Measurements from ENCODE around the gene GARNL3.

The GARNL3 gene

GRCh38 chr9:127334725-127335124, 70.2 kb downstream of the GARNL3 start:
- H3K27ac Mint-ChIP-seq, result no peak overlapping the region
- peaks cover 11% of the 10 kb centered on the region for H3K36me3 Mint-ChIP-seq (ENCODE audit: low read depth)
- no peak for DNase-seq
- H3K4me3 Mint-ChIP-seq, result no peak overlapping the region
- no peaks in the 10 kb centered on the region for H3K9me3 Mint-ChIP-seq
- no peak for TF ChIP-seq CTCF (IDR thresholded peaks at IDR 0.05)
- H3K4me1 Mint-ChIP-seq, result peaks cover 13% of the 10 kb centered on the region
- no peaks in the 10 kb centered on the region for H3K27me3 Mint-ChIP-seq (ENCODE audit: low read depth, poor library complexity)

- peaks cover 22% of the 10 kb centered on the region for H3K36me3 Mint-ChIP-seq (ENCODE audit: low read depth)
- H3K27ac Mint-ChIP-seq, result no peak overlapping the region
- H3K27me3 Mint-ChIP-seq (ENCODE audit: low read depth, poor library complexity), result peaks cover 3% of the 10 kb centered on the region
- no peak for TF ChIP-seq CTCF (IDR thresholded peaks at IDR 0.05)
- no peak overlapping the region for H3K4me3 Mint-ChIP-seq
- H3K4me1 Mint-ChIP-seq, result peaks cover 8% of the 10 kb centered on the region
- H3K9me3 Mint-ChIP-seq, result no peaks in the 10 kb centered on the region
- DNase-seq, result no peak
These were observed 71.5 kb downstream of the GARNL3 start for GRCh38 chr9:127336086-127336485.

- no peak overlapping the region for H3K27ac Mint-ChIP-seq
- DNase-seq, result no peak
- peaks cover 8% of the 10 kb centered on the region for H3K4me1 Mint-ChIP-seq
- TF ChIP-seq CTCF (IDR thresholded peaks at IDR 0.05), result no peak
- H3K27me3 Mint-ChIP-seq (ENCODE audit: low read depth, poor library complexity), result peaks cover 3% of the 10 kb centered on the region
- no peaks in the 10 kb centered on the region for H3K9me3 Mint-ChIP-seq
- no peak overlapping the region for H3K4me3 Mint-ChIP-seq
- peaks cover 27% of the 10 kb centered on the region for H3K36me3 Mint-ChIP-seq (ENCODE audit: low read depth)
These were observed 72.2 kb downstream of the GARNL3 start for GRCh38 chr9:127336506-127337352.

GRCh38 chr9:127340721-127341120, 76.1 kb downstream of the GARNL3 start:
- H3K4me3 Mint-ChIP-seq, result no peak overlapping the region
- DNase-seq, result no peak
- H3K27ac Mint-ChIP-seq, result no peak overlapping the region
- H3K27me3 Mint-ChIP-seq (ENCODE audit: low read depth, poor library complexity), result peaks cover 5% of the 10 kb centered on the region
- H3K9me3 Mint-ChIP-seq, result no peaks in the 10 kb centered on the region
- H3K36me3 Mint-ChIP-seq (ENCODE audit: low read depth), result peaks cover 24% of the 10 kb centered on the region
- TF ChIP-seq CTCF (IDR thresholded peaks at IDR 0.05), result no peak
- no peaks in the 10 kb centered on the region for H3K4me1 Mint-ChIP-seq

DNA sequence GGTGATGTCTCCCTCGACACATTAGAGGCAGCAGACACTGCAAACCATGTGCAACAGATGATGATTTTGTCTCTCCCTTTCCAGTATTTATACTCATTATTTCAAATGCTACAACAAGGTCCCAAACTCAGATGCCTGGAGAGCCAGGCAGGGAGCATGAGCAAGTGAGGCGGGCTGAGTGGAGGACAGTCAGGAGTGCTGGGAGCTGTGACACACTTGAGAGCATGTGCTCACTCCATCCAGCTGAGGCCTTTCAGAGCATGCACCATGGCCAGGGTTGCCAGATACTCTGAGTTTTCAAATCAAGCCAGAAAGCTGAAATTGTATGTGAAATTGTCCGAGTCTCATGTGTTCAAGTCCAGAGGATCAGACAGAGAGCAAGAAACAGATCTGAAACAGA, 76.6 kb downstream of the GARNL3 start:
- H3K4me3 Mint-ChIP-seq, result no peak overlapping the region
- no peaks in the 10 kb centered on the region for H3K4me1 Mint-ChIP-seq
- no peaks in the 10 kb centered on the region for H3K9me3 Mint-ChIP-seq
- no peak overlapping the region for H3K27ac Mint-ChIP-seq
- peaks cover 24% of the 10 kb centered on the region for H3K36me3 Mint-ChIP-seq (ENCODE audit: low read depth)
- no peak for DNase-seq
- H3K27me3 Mint-ChIP-seq (ENCODE audit: low read depth, poor library complexity), result peaks cover 5% of the 10 kb centered on the region
- no peak for TF ChIP-seq CTCF (IDR thresholded peaks at IDR 0.05)
